ENCODE measurements around the gene MUC2.
A peak's percentile ranks its signal among the peaks of the same experiment; 100 is the strongest.

Gene MUC2

GRCh38 chr11:1036931-1037330, 37.7 kb upstream of the MUC2 start:
- DNase-seq, result no peak

DNA sequence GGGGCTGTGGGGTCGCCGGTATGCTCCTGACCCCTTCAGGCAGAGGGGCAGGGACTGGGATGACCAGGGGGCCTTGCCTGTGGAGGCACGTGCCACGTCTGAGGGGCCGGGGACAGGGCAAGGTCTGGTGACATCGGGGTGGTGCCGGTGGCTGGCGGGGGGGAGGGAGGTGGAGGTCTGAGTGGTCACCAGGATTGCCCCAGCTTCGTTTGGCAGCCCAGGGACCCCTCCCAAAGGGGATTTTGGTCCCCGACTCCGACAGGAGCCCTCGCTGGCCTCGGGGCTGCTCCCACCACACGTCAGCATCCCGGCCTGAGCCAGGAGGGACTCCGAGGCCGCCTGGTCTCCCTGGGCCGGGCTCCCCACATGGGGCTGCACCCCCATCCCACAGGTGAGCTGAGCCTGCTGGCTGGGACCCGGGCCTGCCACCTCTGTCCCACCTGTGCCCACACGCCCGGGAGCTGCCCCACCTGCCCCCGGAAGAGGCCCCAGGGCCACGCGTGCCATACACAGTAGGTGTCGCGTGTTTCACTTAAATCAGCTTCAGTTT, 37.1 kb upstream of the MUC2 start:
- no peak for DNase-seq

GRCh38 chr11:1038361-1038760, 36.3 kb upstream of the MUC2 start:
- DNase-seq, result no peak

DNA sequence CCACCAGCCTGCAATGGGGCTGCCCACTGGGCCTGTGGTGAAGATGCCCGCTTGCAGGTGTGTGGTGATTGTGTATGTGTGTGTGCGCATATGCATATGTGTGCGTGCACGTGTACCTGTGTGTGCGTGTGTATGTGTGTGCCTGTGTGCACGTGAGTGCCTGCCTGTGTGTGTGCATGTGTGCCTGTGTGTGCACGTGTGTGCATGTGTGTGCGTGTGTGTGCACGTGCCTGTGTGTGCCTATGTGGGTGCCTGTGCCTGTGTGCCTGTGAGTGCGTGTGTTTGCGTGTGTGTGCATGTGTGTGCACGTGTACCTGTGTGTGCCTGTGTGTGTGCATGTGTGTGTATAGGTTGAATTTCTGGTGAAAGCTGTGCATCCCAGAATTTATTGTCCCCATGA, 35.8 kb upstream of the MUC2 start:
- no peak for DNase-seq

- DNase-seq, result no peak
These were observed 34.9 kb upstream of the MUC2 start for GRCh38 chr11:1039481-1040427.

- no peak for DNase-seq
These were observed 34.1 kb upstream of the MUC2 start for GRCh38 chr11:1040428-1041148.

DNA sequence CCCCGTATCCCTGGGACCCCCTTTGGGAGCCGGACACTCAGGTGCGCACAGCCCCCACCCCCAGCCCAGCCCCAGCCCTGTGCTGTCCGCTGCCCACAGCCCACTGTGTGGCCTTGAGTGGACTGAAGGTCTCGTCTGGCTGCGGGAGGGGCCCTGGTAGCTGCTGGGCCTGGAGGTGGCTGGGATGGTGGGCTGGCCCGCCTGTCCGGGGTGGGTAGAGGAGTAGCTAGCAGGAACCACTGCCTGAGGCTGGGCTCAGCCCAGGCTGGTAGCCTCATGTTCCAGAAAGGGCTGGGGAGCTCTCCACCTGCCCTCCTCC, 33.6 kb upstream of the MUC2 start:
- no peak for DNase-seq

DNA sequence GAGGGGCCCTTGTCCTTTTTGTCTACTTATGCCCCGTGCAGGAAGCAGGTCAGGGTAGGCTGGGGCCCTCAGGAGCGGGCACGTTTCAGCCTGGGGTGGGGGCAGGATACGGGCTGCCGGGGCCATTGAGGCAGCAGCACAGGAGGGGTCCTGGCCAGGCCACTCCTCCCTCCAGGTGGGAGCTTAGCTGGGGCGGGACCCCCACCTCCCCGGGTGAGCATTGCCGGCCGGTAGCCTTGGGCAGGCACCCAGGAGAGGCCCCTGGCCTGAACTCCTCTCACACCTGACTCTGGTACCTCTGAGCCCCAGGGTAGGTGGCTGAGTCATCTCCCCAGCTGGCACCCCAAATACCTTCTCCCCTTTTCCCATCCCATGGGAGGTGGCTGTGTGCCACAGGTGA, 33.2 kb upstream of the MUC2 start:
- DNase-seq, result no peak

DNA sequence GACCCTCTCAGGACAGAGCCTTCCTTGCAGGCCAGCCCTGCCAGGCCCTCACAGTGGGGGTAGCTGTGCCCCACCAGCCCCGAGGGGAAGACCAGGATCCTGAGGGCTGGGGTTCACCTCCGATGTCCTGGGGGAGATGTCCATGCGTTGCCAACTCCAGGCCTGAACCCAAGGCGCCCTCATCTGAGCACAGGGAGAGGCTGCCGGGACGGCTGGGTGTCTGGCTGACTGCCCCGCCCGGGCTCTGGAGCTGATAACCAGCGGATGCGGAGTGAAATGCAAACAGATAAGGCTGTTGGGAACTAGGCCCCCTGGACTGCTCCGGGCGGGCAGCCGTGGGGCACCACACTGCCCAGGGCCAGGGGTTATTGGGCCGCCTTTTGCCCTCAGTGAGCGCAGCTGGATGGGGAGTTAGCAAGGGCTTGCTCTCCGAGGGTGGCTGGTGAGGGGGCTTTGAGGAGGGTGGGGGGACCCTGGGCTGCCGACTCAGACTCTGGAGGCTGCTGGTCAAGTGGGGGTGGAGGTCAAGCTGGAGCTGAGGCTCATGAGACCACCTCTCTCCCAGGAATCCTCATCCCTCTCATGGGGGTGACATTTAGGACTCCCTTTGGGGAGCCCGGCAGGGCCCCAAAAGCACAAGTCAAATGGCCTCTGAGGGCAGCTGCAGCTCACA, 32.6 kb upstream of the MUC2 start:
- DNase-seq, result no peak

DNA sequence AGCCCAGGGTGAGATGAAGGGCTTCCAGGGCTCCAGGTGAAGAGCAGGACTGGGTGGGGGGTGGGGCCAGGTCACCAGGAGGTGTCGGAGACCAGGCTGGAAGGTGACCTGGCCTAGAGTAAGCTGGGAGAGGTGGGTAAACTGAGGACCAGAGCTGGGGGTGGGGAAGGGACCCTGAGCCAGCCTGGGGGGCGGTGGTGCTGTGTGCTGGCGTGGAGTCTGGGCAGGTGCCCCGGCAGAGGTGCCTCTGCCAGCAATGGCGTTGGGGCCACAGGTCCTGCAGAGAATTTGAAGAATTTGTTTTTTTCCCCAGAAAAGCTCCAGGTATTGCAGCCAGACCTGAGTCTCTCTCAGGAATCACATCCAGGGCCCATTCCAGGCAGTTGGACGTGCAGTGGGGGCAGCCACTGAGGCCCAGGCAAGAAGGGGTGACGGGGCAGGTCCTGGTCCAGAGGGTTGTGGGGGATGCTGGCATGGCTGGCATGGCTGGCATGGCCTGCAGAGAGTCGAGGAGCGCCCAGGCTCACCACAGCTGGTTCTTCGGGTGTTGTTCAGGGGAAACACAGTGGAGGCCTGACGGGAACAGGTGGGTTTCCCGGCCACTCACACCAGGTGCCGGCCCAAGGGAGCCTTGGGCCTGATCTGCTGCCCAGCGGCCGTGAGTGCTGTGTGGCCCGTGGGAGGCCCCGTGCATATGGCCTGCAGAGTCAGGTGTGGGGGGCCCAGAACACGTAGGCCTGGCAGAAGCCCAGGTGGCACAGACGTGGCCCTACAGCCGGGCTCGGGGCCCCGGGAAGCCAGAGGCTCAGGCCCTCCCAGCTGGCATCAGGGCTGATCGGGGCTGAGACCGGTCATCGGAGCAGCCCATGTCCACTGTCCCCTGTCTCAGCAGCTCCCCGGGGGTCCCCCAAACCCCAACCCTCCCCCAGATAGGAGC, 31.8 kb upstream of the MUC2 start:
- no peak for DNase-seq

DNA sequence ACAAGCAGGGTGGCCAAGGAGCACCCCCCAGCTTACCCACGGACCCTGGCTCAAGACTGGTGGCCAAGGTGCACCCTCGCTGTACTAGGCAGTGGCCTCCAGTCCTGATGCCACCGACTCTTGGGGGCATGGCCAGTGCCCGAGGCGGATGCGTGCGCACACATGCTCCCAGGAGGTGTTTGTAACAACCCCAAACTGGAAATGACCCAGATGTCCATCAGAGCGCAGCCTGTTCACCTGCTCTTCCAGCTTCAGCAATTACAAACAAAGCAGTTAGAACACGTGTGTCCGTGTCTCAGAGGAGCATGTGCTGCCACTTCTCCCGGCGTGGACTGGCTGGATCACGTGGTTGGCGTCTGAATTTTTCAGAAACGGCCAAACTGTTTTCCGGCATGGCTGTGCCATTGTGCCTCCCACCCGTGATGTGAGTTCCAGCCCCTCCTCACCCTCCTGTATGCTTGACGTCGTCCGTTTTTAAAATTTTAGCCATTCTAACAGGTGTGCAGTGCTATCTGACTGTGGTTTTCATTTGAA, 31.0 kb upstream of the MUC2 start:
- no peak for DNase-seq

GRCh38 chr11:1044160-1044559, 30.5 kb upstream of the MUC2 start:
- DNase-seq, result no peak

DNA sequence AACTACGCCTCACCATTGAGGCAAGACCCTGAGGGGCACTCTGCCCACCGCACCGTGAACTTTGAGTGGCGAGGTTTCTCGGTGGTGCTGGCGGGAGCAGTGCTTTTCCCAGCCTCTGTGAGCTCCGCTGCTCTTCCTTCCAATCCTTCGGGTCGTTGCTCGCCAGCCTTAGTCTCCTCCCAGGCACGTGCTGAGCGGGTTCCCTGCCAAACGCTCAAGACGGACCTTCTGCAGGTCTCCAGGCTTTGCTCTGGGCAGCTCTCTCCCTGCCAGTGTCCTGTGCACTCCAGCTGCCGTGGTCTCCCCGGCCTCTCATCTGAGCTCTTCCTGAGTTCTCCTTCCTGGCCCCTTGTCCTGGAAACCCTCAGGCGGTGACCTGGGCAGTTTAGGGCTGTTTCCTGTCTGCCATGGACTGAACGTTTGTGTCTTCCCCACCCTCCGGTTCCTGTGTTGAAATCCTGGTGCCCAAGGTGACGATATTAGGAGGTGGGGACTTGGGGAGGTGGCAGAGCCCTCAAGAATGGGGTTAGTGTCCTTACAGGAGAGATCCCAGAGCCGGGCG, 27.0 kb upstream of the MUC2 start:
- no peak for DNase-seq

GRCh38 chr11:1048375-1049070, 26.2 kb upstream of the MUC2 start:
- no peak for DNase-seq

- no peak for DNase-seq
These were observed 25.6 kb upstream of the MUC2 start for GRCh38 chr11:1049071-1049405.

DNA sequence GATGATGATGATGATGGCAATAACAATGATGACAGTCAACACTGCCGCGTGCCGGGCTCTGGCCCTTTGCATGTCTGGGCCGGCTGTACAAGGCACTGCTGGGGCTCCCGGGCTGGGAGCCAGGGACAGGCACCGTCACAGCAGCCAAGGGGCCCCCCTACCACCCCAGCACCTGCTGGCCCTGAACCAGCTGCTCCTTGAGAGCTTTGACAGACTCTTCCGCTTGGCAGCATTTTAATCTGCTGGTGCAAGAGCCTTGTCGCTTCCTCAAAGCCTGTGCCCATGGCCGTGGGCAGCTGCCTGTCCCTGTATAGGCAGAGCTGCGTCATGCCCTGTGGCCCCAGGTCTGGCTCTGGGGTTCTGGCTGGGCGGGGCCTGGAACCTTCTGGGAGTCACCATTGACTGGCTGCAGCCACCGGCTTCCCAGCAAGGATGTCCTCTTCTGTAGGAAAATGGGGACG, 25.2 kb upstream of the MUC2 start:
- no peak for DNase-seq

- DNase-seq, result no peak
These were observed 24.6 kb upstream of the MUC2 start for GRCh38 chr11:1049911-1050580.

GRCh38 chr11:1050581-1051355, 23.9 kb upstream of the MUC2 start:
- peak; percentile 84 for DNase-seq

DNA sequence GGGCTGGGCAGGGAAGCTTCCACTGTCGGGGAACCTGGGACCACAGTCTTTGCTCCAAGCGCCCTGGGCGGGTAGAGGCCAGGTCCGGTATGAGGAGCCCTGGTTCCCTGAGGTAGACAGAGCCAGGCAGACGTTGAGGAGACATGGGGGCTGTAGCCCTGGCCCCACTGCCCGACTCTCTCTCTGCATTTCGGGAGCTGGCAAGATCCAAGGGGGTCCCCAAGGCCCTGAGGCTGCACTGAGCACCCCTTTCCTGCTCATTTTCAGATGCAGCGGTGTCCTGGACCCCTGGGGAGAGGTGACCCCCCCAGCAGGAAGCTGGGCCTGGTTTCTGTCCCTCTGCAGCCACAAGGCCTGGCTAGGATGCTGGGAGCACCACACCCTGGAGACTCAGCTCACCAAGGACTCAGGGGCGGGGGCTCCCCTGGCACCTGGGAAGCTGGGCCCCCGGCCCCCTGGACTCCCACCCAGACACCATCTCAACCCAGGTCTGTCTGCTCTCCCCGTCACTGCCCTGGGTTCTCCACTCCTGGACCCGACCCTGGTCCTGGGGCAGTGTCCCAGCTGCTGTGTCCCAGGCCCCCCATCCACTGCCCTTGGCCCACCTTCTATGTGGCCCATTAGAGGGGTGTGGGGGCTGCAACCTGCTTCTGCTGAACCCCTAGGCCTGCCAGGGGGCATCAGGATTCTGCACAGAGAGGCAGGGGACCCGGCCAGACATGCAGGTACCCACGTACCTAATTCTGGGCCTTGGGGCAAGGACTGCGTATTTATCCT, 23.1 kb upstream of the MUC2 start:
- DNase-seq, result no peak

All from activated CD4-positive, alpha-beta T cell treated with anti-CD3 and anti-CD28 coated beads for 48 hours (primary cell).